GM12878 (cell line): ENCODE data around the gene SLC2A4. TPM values are rescaled to one million over a fixed set of nuclear protein-coding genes. Genes with fewer than 3 reads are reported as not detected.

Source experiments
- ATAC-seq: fragments of 200-7000 bp; cut with Tn5 transposase; 3 replicates; pipeline ENCODE4 v1.9.1; 2020; ENCODE audit warnings: mild to moderate bottlenecking, moderate library complexity
- BruUV-seq: library from RNA; stranded (reverse); fragments of 400-500 nt; replicated peaks from 2 replicates; lab custom pipeline; 2021; lab: Mats Ljungman, UMichigan
- CTCF ChIA-PET: fragments of 300-600 bp; sonication (Branson Sonifier 250); formaldehyde crosslinking; extraction: SDS; loops from one replicate; lab custom pipeline; 2021; ENCODE audit warnings: inconsistent platforms; lab: Yijun Ruan, JAX
- POLR2A ChIA-PET: fragments of 350-600 bp; formaldehyde crosslinking; extraction: SDS; loops from one replicate; lab custom pipeline; 2021; ENCODE audit warnings: inconsistent platforms; lab: Charles Lee
- RAD21 ChIA-PET: fragments of 300-600 bp; sonication (Branson Sonifier 250); formaldehyde crosslinking; loops from one replicate; lab custom pipeline; 2023; ENCODE audit warnings: antibody characterized with exemption; ENCODE audit not compliant: unreplicated experiment; lab: Charles Lee
- SMC1A ChIA-PET: fragments of 300-600 bp; sonication (Branson Sonifier 250); formaldehyde crosslinking; loops from one replicate; lab custom pipeline; 2023; ENCODE audit not compliant: unreplicated experiment, uncharacterized antibody; lab: Charles Lee
- DNase-seq: peaks from one replicate; pipeline ENCODE4 v3.0.0-alpha.2; 2011; ENCODE audit warnings: low read depth, low spot score
- FAIRE-seq: peaks from 3 replicates; lab custom pipeline; 2011; peaks lifted over from hg19 to GRCh38; lab: Jason Lieb, UNC
- H2AFZ ChIP-seq: 2 replicates; pipeline ENCODE4 v1.6.0; 2011; ENCODE audit warnings: low read depth, low read length, control low read depth; ENCODE audit not compliant: control insufficient read depth
- H3K27ac ChIP-seq: 2 replicates; pipeline ENCODE4 v1.5.1; 2011; ENCODE audit warnings: control low read depth; ENCODE audit not compliant: control insufficient read depth, insufficient read depth
- H3K27me3 ChIP-seq, 2 experiments: replicated peaks in 1 of 2; 2 replicates each; pipeline versions ENCODE4 v1.6.0 to v1.6.1; 2011; ENCODE audit warnings: low read length in 1 of 2; ENCODE audit not compliant: control insufficient read depth in 2 of 2, insufficient read depth in 2 of 2
- H3K36me3 ChIP-seq, 2 experiments: 2 replicates each; pipeline ENCODE4 v1.5.1; 2011; ENCODE audit warnings: low read length in 1 of 2; ENCODE audit not compliant: control insufficient read depth in 2 of 2, insufficient read depth in 2 of 2
- H3K4me1 ChIP-seq: 2 replicates; pipeline ENCODE4 v1.6.1; 2011; ENCODE audit warnings: mild to moderate bottlenecking, low read length, moderate library complexity, mixed read lengths; ENCODE audit not compliant: control insufficient read depth, insufficient read depth
- H3K4me2 ChIP-seq: 2 replicates; pipeline ENCODE4 v1.6.0; 2011; ENCODE audit warnings: control low read depth; ENCODE audit not compliant: control insufficient read depth, insufficient read depth
- H3K4me3 ChIP-seq: fragments of 200-600 bp; sonication (generic); 2 replicates; pipeline ENCODE4 v1.5.1; 2016
- H3K79me2 ChIP-seq: 2 replicates; pipeline ENCODE4 v1.6.0; 2011; ENCODE audit warnings: low read length; ENCODE audit not compliant: control insufficient read depth, insufficient read depth
- H3K9ac ChIP-seq: 2 replicates; pipeline ENCODE4 v1.8.0; 2011; ENCODE audit warnings: low read length, control low read depth, mixed read lengths; ENCODE audit not compliant: control insufficient read depth, insufficient read depth
- H3K9me3 ChIP-seq: replicated peaks from 3 replicates; pipeline ENCODE4 v1.5.1; 2011; ENCODE audit warnings: mild to moderate bottlenecking, low read length; ENCODE audit not compliant: control insufficient read depth, insufficient read depth
- H4K20me1 ChIP-seq: 2 replicates; pipeline ENCODE4 v1.6.0; 2011; ENCODE audit not compliant: control insufficient read depth, insufficient read depth
- ATF7 ChIP-seq: fragments of 450-650 bp; IDR thresholded peaks from 2 replicates; pipeline ENCODE4 v1.6.1; 2016; ENCODE audit warnings: low read depth, mild to moderate bottlenecking
- CBX5 ChIP-seq: sonication (generic); IDR thresholded peaks from 2 replicates; pipeline ENCODE4 v1.6.1; 2016; ENCODE audit warnings: low read depth, moderate library complexity, mild to moderate bottlenecking, inconsistent platforms
- CHD1 ChIP-seq: IDR thresholded peaks from 2 replicates; pipeline ENCODE4 v1.6.1; 2012; ENCODE audit warnings: low read depth, low read length, improper control_type of control experiment
- EP300 ChIP-seq, 2 experiments: fragments of 150-350 bp in 1 of 2; IDR thresholded peaks; 2 replicates each; pipeline ENCODE4 v1.6.1; 2011 to 2012; ENCODE audit warnings: low read depth in 2 of 2, low read length in 2 of 2, borderline replicate concordance in 1 of 2, improper control_type of control experiment in 1 of 2, inconsistent platforms in 1 of 2; ENCODE audit not compliant: control insufficient read depth in 1 of 2
- FOS ChIP-seq: IDR thresholded peaks from 3 replicates; pipeline ENCODE4 v1.6.1; 2011; ENCODE audit warnings: borderline replicate concordance; ENCODE audit not compliant: insufficient read length; ENCODE audit errors: extremely low read depth
- IRF4 ChIP-seq: IDR thresholded peaks from 2 replicates; pipeline ENCODE4 v1.6.1; 2011; ENCODE audit warnings: low read depth, low read length
- SIN3A ChIP-seq: IDR thresholded peaks from 2 replicates; pipeline ENCODE4 v1.6.1; 2012; ENCODE audit warnings: low read depth, low read length, improper control_type of control experiment
- SMC3 ChIP-seq: IDR thresholded peaks from 2 replicates; pipeline ENCODE4 v1.6.1; 2011; ENCODE audit warnings: low read length, improper control_type of control experiment, borderline replicate concordance
- SPI1 ChIP-seq: IDR thresholded peaks from 2 replicates; pipeline ENCODE4 v1.6.1; 2011; ENCODE audit warnings: low read depth, mild to moderate bottlenecking, low read length, moderate library complexity, borderline replicate concordance; ENCODE audit not compliant: insufficient read depth
- SREBF2 ChIP-seq: IDR thresholded peaks from 2 replicates; pipeline ENCODE4 v1.6.1; 2012; ENCODE audit warnings: mild to moderate bottlenecking, low read length
- TARDBP ChIP-seq: IDR thresholded peaks from 2 replicates; pipeline ENCODE4 v1.6.1; 2016; ENCODE audit warnings: borderline replicate concordance
- YY1 ChIP-seq: IDR thresholded peaks from 2 replicates; pipeline ENCODE4 v1.6.1; 2011; ENCODE audit warnings: low read depth, mild to moderate bottlenecking, low read length
- WGBS: methylation state at CpG from one replicate; pipeline ENCODE4 v1.1.6; 2016; ENCODE audit warnings: low lambda C conversion rate; ENCODE audit not compliant: insufficient replicate concordance, insufficient coverage; ENCODE audit errors: missing lambda C conversion rate; 5-methylcytosine and 5-hydroxymethylcytosine counted together
- in situ Hi-C: fragments of 300-500 bp; cut with MboI; formaldehyde crosslinking; loops from 9 replicates; pipeline ENCODE4 v1.14.3; 2018; ENCODE audit warnings: mixed read lengths
- intact Hi-C: fragments of 100-400 bp; cut with micrococcal nuclease; formaldehyde crosslinking; loops from one replicate; pipeline ENCODE4 v1.14.2; 2022; ENCODE audit not compliant: unreplicated experiment
- polyA plus RNA-seq, 11 experiments: library from polyadenylated mRNA; depleted of rRNA in 4 of 11; unstranded in 6 of 11; stranded (reverse) in 5 of 11; fragments of >200 nt; fragmentation: Nextera tagmentation in 4 of 11; fragmentation: Illumina TruSeq in 1 of 11; extraction: Ambion mirVana in 4 of 11; extraction: Trizol in 1 of 11; gene quantifications; 1 replicate in 1 of 11; 2 replicates in 10 of 11; pipeline versions ENCODE4 v1.2.1 to v1.2.3, GENCODE V29; 2011 to 2016; ENCODE audit warnings: inconsistent platforms in 2 of 11, missing spikeins in 2 of 11, low read depth in 1 of 11
- total RNA-seq, 4 experiments: library from RNA; depleted of rRNA in 3 of 4; stranded (reverse); fragments of >200 nt in 3 of 4; fragmentation: Illumina TruSeq in 1 of 4; extraction: Trizol in 1 of 4; gene quantifications; 2 replicates each; pipeline versions ENCODE4 v1.2.1 to v1.2.3, GENCODE V29; 2013 to 2021
- TF ChIP-seq, protein P1 (sequence below): fragments of 450-650 bp; conservative IDR thresholded peaks from 2 replicates; pipeline ENCODE4 v1.6.1; 2017; ENCODE audit warnings: mild to moderate bottlenecking, moderate library complexity
- TF ChIP-seq, protein P2 (sequence below): fragments of 450-650 bp; IDR thresholded peaks from 2 replicates; pipeline ENCODE4 v1.6.1; 2017; ENCODE audit warnings: mild to moderate bottlenecking, low read depth, inconsistent platforms; ENCODE audit not compliant: poor library complexity, severe bottlenecking
- TF ChIP-seq, protein P3 (sequence below): fragments of 150-350 bp; IDR thresholded peaks from 2 replicates; pipeline ENCODE4 v1.6.1; 2014; ENCODE audit warnings: mild to moderate bottlenecking, low read depth, low read length
- TF ChIP-seq, protein P4 (sequence below): fragments of 450-650 bp; IDR thresholded peaks from 2 replicates; pipeline ENCODE4 v1.6.1; 2014; ENCODE audit warnings: mild to moderate bottlenecking

SLC2A4 gene
- total and polyA plus RNA-seq, 10 of the 15 experiments (the other 5 are each of a cell fraction or from before 2014, with no cell fraction given): 0.03 to 0.23 (median 0.04) TPM; not detected in 4

DNA sequence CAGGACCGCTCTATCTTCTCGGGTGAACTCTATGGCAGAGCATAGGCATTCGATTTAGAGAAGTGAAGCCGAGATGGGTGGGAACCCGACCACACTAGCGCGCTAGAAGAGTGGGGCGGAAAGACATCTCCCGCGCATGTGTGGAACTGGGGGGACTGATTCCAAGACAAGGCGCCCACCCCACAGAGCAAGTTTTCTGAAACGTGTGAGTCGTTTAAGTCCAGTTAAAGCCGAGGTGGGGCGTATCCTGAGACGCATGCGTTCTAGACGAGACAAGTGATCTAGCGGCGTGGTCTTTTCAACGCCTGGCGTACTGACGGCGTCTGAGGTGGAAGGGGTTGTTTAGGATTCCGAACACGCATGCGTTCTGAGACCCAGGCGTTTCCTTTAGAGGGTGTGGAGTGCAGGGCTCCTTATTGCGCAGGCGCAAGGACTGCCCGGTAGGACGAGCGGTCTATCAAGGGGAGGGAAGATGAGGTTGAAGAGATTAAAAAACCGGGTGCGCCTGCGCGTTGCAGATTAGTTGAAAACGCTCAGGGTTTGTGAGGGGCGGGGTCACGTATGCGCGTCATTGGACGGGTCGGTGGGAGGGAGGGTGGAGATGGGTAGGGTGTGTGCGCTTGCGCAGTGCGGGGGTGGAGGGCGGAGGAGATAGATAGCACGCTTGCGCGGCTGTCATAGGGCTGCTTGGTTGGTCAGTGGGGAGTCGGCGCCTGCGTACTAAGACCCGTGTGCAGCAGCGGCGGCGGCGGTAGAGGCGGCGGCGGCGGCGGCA, 25.6 kb downstream of the SLC2A4 start, which contains the start of gene EIF5A:
Gene EIF5A (plus strand): TSS at position 718 of the 775 bp plus-strand sequence. CDS start 2,008 bp downstream, outside the sequence.
- 1% methylated on average over 64 of the region's 64 CpGs for WGBS
- SMC1A ChIA-PET: no interaction called here
- TF ChIP-seq SIN3A (peak; percentile 79), ATF7 (0 out of 2 replicates have a peak, but pooled peaks have one; percentile 65), SREBF2 (no peak), SMC3 (no peak), CHD1 (no peak; the same call in 1 of the 2 replicates), TARDBP (peak; percentile 84; the same call in 1 of the 2 replicates), EP300 (IDR thresholded peaks at IDR 0.05; ENCODE audit: borderline replicate concordance in 1 of 2, control insufficient read depth in 1 of 2, low read depth in 2 of 2, low read length in 2 of 2) (0 out of 4 replicates have a peak, but pooled peaks of 1 of the 2 experiments have one; percentile 54), IRF4 (no peak), CBX5 (no peak), SPI1 (peak; percentile 88), FOS (no peak), YY1 (peak; percentile 97; the same call in 1 of the 2 replicates)
- TF ChIP-seq, protein P1, sequence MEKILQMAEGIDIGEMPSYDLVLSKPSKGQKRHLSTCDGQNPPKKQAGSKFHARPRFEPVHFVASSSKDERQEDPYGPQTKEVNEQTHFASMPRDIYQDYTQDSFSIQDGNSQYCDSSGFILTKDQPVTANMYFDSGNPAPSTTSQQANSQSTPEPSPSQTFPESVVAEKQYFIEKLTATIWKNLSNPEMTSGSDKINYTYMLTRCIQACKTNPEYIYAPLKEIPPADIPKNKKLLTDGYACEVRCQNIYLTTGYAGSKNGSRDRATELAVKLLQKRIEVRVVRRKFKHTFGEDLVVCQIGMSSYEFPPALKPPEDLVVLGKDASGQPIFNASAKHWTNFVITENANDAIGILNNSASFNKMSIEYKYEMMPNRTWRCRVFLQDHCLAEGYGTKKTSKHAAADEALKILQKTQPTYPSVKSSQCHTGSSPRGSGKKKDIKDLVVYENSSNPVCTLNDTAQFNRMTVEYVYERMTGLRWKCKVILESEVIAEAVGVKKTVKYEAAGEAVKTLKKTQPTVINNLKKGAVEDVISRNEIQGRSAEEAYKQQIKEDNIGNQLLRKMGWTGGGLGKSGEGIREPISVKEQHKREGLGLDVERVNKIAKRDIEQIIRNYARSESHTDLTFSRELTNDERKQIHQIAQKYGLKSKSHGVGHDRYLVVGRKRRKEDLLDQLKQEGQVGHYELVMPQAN: no peak
- TF ChIP-seq, protein P2, sequence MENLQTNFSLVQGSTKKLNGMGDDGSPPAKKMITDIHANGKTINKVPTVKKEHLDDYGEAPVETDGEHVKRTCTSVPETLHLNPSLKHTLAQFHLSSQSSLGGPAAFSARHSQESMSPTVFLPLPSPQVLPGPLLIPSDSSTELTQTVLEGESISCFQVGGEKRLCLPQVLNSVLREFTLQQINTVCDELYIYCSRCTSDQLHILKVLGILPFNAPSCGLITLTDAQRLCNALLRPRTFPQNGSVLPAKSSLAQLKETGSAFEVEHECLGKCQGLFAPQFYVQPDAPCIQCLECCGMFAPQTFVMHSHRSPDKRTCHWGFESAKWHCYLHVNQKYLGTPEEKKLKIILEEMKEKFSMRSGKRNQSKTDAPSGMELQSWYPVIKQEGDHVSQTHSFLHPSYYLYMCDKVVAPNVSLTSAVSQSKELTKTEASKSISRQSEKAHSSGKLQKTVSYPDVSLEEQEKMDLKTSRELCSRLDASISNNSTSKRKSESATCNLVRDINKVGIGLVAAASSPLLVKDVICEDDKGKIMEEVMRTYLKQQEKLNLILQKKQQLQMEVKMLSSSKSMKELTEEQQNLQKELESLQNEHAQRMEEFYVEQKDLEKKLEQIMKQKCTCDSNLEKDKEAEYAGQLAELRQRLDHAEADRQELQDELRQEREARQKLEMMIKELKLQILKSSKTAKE: peak; percentile 27
- TF ChIP-seq, protein P3, sequence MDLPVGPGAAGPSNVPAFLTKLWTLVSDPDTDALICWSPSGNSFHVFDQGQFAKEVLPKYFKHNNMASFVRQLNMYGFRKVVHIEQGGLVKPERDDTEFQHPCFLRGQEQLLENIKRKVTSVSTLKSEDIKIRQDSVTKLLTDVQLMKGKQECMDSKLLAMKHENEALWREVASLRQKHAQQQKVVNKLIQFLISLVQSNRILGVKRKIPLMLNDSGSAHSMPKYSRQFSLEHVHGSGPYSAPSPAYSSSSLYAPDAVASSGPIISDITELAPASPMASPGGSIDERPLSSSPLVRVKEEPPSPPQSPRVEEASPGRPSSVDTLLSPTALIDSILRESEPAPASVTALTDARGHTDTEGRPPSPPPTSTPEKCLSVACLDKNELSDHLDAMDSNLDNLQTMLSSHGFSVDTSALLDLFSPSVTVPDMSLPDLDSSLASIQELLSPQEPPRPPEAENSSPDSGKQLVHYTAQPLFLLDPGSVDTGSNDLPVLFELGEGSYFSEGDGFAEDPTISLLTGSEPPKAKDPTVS: no peak
- TF ChIP-seq, protein P4, sequence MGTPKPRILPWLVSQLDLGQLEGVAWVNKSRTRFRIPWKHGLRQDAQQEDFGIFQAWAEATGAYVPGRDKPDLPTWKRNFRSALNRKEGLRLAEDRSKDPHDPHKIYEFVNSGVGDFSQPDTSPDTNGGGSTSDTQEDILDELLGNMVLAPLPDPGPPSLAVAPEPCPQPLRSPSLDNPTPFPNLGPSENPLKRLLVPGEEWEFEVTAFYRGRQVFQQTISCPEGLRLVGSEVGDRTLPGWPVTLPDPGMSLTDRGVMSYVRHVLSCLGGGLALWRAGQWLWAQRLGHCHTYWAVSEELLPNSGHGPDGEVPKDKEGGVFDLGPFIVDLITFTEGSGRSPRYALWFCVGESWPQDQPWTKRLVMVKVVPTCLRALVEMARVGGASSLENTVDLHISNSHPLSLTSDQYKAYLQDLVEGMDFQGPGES: no peak

More for the DNA sequence above, 25.6 kb downstream of the SLC2A4 start, which contains the start of gene EIF5A:
- FAIRE-seq: peak; percentile 98
- intact Hi-C loops: loop anchor here (2.0 to 10.0 kb wide), 3 partner anchors 22 to 378 kb away; partner anchors contain the start of genes GABARAP, NEURL4, TP53 and WRAP53
- Histone ChIP-seq H3K36me3 (peaks cover 15 to 21% of the 10 kb centered on the region in 2 experiments), H3K27me3 (no peaks in the 10 kb centered on the region), H4K20me1 (peaks cover 21% of the 10 kb centered on the region), H3K9me3 (no peaks in the 10 kb centered on the region), H3K4me1 (peaks cover 12% of the 10 kb centered on the region), H3K79me2 (peaks cover 43% of the 10 kb centered on the region), H3K27ac (peak within 1 kb of the TSS; percentile 99), H3K9ac (peak within 1 kb of the TSS; percentile 100), H3K4me3 (peak within 1 kb of the TSS; percentile 99), H2AFZ (peak within 1 kb of the TSS; percentile 84), H3K4me2 (peak within 1 kb of the TSS; percentile 45)
- CTCF ChIA-PET: no interaction called here
- peak; percentile 100 for DNase-seq
- POLR2A ChIA-PET: interaction anchor here (0.6 to 1.5 kb wide), 2 partner anchors 10 to 129 kb away, joined by 3 to 7 read pairs; partner anchors contain the start of gene TMEM102
- in situ Hi-C loops: no loop called here
- RAD21 ChIA-PET: no interaction called here
- BruUV-seq: no TSS peak
- peak; percentile 82 for ATAC-seq
